ENCODE measurements around the gene KRT9. TPM values are rescaled to one million over a fixed set of nuclear protein-coding genes. Genes with fewer than 3 reads are reported as not detected.
"Not testable (repeated sequence)": the region's sequence is repeated elsewhere in the genome, so short reads cannot be mapped to it uniquely, and the experiment has no call there.

Gene KRT9
- polyA plus RNA-seq, 12 donors, result 0.17 to 0.44 TPM; not detected in 10

GRCh38 chr17:41547921-41548843 lies 23.7 kb downstream of the KRT9 start:
- DNase-seq, result no peak

- no peak for DNase-seq
These were observed 24.4 kb downstream of the KRT9 start for GRCh38 chr17:41547378-41547841.

- DNase-seq, result no peak
These were observed 25.0 kb downstream of the KRT9 start for GRCh38 chr17:41546819-41547218.

GRCh38 chr17:41545829-41546410 lies 25.9 kb downstream of the KRT9 start:
- DNase-seq, result no peak

GRCh38 chr17:41544935-41545334 lies 26.9 kb downstream of the KRT9 start:
- no peak for DNase-seq

- no peak for DNase-seq
These were observed 27.4 kb downstream of the KRT9 start for GRCh38 chr17:41544491-41544892.

- DNase-seq, result not testable (repeated sequence)
These were observed 29.1 kb downstream of the KRT9 start for GRCh38 chr17:41542786-41543185.

GRCh38 chr17:41542357-41542756 lies 29.5 kb downstream of the KRT9 start:
- no peak for DNase-seq

GRCh38 chr17:41540921-41541625 lies 30.8 kb downstream of the KRT9 start:
- no peak for DNase-seq

GRCh38 chr17:41539979-41540701 lies 31.7 kb downstream of the KRT9 start:
- DNase-seq, result no peak

GRCh38 chr17:41539071-41539492 lies 32.8 kb downstream of the KRT9 start:
- DNase-seq, result no peak

- no peak for DNase-seq
These were observed 33.3 kb downstream of the KRT9 start for GRCh38 chr17:41538565-41538991.

- no peak for DNase-seq
These were observed 33.9 kb downstream of the KRT9 start for GRCh38 chr17:41537990-41538389.

- DNase-seq, result no peak
These were observed 34.3 kb downstream of the KRT9 start for GRCh38 chr17:41537614-41537954.

- no peak for DNase-seq
These were observed 34.9 kb downstream of the KRT9 start for GRCh38 chr17:41536741-41537613.

- no peak for DNase-seq
These were observed 35.9 kb downstream of the KRT9 start for GRCh38 chr17:41535764-41536481.

- no peak for DNase-seq
These were observed 36.8 kb downstream of the KRT9 start for GRCh38 chr17:41534899-41535546.

- no peak for DNase-seq
These were observed 38.2 kb downstream of the KRT9 start for GRCh38 chr17:41533613-41534012.

GRCh38 chr17:41532947-41533570 lies 38.8 kb downstream of the KRT9 start:
- no peak for DNase-seq

Data from muscle of arm (tissue), 12 donors.